ENCODE results near the gene ZNF117.
"Not testable (repeated sequence)": the region's sequence is repeated elsewhere in the genome, so short reads cannot be mapped to it uniquely, and the experiment has no call there.

ZNF117 gene

GRCh38 chr7:64928252-64929187 lies 62.3 kb downstream of the ZNF117 start:
- in situ Hi-C loops (cut with HindIII; ENCODE audit: low sequenced_read_pairs) = not testable (repeated sequence)

Data from endothelial cell of hepatic sinusoid (primary cell).